Dermis blood vessel endothelial cell (primary cell): Measurements from ENCODE around the gene SMAD1. TPM values are rescaled to one million over a fixed set of nuclear protein-coding genes. Genes with fewer than 3 reads are reported as not detected.
A peak's percentile ranks its signal among the peaks of the same experiment; 100 is the strongest.
"Not testable (repeated sequence)": the region's sequence is repeated elsewhere in the genome, so short reads cannot be mapped to it uniquely, and the experiment has no call there.

Experiments used
- DNase-seq: peaks from one replicate; pipeline ENCODE4 v3.0.0; 2010
- total RNA-seq: library from RNA; depleted of rRNA; stranded (reverse); fragments of >200 nt; gene quantifications from 2 replicates; pipeline ENCODE4 v1.2.3, GENCODE V29; 2014

SMAD1 gene
- total RNA-seq, 1 donor from 2014 or later: 186 TPM

DNA sequence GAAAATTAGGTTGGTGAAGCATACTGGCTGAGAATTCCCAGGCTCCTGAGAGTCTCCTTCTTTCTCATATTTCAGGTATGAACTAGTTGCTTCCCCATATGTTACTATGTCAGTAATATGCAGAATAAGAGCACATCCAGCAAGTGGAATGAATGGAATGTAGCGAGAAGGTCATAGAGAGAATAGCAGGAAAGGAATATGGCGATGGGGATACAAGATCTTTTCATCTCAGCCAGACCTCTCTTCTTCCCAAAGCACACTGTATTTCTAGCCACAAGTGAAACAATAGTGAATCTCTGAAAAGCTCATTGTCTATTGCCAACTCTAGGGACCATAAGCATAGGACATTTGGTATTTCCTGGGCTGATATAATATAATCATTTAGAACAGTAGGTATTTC lies 82.9 kb downstream of the SMAD1 start:
- DNase-seq: peak; percentile 46

DNA sequence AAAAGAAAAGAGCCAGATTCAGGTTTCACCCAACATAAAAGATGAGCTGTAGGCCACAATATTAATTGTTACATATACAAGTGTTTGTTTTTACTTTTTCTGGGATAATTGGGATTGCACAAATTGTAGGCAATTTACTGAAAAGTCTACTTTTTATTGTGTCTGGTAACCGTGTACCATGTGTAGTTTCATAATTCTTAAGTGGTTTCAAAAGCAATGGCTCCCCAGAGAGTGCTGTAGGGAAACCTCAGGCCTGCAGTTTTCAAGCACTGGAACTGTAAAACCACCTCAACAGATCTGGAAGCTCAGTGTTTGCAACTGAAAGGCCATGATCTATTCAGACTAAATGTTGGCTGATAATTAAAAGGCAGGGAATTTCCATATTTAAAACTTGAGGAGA lies 83.7 kb downstream of the SMAD1 start:
- DNase-seq: no peak

DNA sequence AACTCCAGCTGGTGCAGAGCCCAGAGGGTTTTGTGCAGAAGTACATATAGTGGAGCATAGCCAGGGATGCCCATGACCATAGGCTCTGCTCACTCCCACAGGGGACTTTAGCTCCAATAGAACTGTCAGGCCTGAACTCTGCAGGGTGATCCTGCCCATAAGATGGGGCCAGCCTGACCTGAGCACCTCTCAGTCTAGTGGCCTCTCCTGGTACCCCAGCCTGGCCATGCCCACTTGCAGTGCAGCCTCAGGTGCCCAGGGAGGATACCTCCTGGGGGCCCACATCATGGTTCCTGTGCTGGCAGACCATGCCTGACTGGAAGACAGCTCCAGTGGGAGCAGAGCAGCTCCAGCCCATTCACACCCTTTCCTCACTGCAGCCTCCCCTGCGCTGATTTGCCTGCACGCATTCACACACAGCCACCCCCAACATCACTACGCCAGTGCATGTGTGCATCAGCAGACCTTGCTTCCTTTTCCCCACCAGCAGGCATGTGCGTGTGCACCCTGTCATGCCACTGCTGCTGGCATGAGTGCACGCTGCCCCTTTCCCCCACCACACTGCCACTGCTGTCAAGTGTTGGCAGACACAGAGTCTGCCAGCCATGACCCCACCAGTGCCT lies 84.5 kb downstream of the SMAD1 start:
- no peak for DNase-seq

DNA sequence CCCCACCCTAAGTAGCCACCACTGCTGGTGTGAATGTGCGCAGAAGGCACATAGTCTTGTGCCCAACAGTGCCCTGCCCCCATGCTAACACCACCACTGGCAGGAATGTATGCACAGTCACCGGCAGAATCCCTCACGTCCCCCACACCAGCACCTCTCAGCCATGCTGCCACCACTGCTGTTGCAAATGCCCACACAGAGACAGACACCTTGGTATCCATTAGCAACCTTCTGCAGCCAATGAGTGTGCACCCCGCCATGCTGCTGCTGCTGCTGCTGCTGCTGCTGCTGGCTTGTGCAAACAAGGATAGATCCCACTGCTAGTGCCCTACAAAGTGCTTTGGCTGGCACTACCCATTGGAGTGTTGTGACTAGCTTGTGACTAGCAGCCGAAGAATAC lies 85.1 kb downstream of the SMAD1 start:
- no peak for DNase-seq

DNA sequence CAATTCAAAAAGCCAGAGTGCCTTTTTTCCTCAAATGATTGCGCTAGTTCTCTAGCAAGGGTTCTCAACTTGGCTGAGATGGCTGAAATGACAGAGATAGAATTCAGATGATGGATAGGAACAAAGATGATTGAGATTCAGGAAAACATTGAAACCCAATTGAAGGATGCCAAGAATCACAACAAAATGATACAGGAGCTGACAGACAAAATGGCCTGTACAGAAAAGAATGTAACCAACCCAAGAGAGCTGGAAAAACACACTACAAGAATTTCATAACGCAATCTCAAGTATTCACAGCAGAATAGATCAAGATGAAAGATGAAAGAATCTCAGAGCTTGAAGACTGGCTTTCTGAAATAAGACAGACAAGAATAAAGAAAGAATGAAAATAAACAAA lies 85.9 kb downstream of the SMAD1 start:
- no peak for DNase-seq

DNA sequence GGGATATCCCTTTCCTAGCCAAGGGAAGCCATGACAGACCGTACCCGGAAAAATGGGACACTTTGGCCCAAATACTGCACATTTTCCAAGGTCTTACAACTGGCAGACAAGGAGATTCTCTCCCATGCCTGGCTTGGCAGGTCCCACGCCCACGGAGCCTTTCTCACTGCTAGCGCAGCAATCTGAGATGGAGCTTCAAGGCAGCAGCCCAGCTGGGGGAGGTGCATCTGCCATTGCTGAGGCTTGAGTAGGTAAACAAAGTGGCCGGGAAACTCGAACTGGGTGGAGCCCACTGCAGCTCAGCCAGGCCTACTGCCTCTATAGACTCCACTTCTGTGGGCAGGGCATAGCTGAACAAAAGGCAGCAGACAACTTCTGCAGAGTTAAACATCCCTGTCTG lies 92.9 kb downstream of the SMAD1 start:
- not testable (repeated sequence) for DNase-seq

DNA sequence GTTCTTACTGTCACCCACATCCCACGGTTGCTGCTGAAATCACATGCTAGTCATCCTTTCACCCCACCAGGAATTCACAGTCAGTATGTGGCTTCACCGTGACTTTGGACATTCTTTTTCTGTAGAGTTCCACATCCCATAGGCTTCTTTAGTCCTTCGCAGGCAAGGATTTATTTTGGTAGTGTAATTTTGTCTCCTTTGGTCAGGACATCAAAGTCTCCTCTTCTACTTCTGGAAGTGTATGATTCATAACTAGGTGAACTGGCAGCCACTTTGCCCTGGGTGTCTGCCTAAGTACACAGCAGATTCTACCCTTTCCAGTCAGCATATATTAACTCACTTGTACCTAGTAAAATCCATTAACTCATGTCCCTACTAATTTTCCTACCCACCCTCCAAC lies 99.3 kb downstream of the SMAD1 start:
- DNase-seq: no peak

DNA sequence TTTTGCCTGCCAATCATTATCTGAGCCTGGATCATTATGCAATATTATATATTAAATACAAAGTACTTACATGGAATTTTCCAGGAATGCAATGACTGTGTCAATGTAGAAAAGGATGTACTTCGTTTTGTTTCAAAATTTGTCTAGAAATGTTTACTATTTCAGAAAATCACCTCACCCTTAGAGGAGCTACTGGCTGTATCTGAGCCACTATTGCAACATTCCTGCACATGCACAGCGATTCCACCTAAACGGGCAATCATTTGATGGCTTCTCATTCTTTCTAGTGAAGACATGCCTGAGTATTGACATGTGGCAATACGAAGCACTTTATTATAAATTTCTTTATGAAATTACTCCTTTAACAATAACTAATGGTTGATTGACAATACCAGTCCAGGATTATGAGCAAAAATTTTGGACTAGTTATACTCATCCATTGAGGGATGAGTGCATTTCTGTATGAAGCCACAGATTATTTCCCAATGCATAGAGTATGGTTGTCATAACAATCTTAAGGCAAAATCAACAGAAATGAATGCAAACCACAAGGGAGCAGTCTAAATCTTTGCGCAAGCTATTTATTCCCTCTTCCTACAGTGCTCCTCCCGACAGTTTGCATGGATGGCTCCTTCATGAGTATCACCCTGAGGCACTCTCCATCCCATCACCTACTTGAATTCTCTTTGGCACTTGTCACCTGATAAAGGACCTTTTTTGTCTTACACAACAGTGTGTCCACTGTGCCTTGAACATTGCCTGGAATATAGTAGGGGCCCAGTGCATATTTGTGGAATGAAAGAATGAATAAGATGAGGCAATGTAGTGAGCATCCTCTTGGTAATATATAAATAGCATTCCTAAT lies 101.8 kb downstream of the SMAD1 start:
- no peak for DNase-seq

DNA sequence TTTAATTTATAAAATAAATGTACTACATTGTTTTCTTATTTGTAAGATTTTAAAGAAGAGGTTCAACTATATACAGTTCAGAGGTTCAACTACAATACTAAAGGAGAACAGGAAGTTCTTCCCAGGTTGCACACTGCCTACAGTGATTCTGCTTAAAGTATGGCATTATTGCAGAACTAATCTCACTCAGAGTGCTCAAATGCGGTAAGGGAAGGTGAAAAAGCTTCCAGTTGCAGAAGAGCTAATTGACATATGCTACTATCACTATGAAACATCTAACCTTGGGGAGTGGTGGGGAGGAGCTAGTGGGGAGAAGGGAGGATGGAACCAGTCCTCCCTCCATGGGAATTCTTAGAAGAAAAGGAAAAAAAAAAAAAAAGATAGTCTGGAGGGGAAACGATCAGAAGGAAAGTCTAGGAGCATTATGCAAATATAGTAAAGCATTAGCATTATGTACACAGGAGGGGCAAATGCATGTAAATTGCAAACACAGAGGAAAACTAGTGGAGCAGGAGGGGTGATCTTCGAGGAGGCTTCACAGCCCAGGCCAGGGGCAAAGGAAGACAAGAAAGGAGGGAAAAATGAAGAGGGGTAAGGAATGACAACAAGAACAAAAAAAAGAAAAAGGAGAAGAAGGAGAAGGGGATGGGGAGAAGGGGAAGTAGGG lies 105.6 kb downstream of the SMAD1 start:
- DNase-seq: no peak

DNA sequence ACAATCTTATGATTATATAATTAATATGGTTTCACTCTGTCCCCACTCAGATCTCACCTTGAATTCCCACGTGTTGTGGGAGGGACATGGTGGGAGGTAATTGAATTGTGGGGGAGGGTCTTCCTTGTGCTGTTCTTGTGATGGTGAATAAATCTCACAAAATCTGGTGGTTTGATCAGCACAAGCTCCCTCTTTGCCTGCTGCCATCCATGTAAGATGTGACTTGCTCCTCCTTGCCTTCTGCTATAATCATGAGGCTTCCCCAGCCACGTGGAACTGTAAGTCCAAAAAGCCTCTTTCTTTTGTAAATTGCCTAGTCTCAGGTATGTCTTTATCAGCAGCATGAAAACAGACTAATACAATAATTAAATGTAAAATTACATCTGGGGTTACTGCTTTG lies 107.7 kb downstream of the SMAD1 start:
- not testable (repeated sequence) for DNase-seq

DNA sequence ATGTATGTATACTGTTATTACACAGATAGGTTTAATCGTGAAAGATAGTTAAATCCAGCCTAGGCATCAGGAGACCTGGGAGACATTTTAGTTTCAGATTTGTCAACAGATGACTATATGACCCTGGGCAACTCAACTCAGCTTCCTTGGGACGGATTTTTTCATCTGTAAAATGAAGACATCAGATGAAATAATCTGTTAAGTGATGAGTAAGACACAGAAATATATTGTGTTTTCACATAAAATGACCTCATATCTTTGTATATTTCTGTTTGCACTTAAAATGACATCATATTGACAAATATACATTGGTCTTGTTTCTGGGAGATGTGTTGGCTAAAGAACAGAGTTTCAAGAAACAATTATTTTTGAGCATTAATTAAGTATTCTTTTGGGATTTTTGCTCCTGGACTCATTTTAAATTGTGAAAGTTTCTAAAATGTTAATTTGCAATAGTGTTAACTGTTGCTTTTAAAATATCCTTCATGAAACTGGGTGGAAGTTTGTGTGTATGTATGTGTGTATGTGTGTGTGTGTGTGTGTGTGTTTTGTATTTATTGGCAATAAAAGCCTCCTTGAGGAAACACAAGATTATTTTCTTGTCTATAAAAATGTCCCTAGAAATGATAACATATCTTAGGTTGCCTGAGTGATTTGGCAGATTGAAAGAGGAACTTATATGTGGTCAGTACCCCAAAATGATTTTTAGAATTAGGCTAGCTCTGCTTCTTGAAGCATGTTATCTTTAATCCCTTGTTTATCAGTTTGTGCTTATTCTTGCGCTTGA lies 108.5 kb downstream of the SMAD1 start:
- no peak for DNase-seq

DNA sequence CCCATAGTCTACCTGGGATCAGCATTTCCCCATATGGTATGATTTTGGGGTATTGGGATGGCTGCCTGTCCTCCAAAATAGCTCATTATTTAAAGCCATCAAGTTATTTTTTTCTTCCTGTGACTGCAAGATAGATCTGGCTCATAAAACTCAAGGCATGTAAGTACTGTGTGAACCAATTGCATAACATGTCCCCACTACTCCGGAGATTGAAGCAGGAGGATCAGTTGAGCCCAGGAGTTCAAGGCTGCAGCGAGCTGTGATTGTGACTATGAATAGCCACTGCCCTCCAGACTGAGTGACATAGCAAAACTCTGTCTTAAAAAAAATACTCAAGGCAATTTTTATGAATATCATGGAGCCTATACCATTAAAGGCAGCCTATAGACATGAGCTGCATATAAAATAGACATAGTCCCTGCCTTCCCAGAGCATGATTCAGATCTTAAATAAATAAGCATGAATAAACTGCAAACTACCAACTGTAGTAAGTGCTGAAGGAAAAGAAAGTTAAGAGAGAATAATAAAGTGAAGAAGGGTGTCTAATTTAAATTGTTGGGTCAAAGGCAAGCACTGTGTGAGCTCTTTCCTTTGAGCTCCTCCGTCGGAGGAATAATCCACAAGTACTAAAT lies 120.6 kb downstream of the SMAD1 start:
- DNase-seq: no peak

DNA sequence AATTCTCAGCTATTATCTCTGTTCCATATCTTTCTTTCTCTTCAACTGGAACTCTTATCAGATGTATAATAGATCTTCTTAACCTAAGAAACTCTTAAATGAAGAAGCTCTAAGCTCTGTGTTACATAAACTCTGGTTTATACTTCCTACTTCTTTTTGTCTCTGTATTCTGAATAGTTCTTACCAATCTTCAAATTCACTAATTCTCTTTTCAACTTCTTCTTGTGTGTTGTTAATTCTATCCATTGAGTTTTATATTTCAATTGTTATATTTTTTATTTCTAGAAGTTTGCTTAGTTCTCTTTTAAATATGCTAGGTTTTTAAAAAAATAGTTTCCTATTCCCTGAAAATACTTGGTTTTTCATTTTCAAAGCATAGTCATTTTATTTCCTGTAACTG lies 124.3 kb downstream of the SMAD1 start:
- no peak for DNase-seq

Other genes starting within 250 kb of the SMAD1 start
- gene MMAA, start 137.5 kb downstream of the SMAD1 start, total RNA-seq: 3.6 and 6.1 TPM in 2 replicates
- not detected in 2 replicates for gene C4orf51, start 198.3 kb downstream of the SMAD1 start, total RNA-seq